NCI-H2029 (cell line): ENCODE data around the gene CENPU.
"Not testable (repeated sequence)": the region's sequence is repeated elsewhere in the genome, so short reads cannot be mapped to it uniquely, and the experiment has no call there.

ENCODE experiments used
- DNase-seq: peaks from one replicate; lab custom pipeline; 2025; lab: John Stamatoyannopoulos, UW

CENPU gene

DNA sequence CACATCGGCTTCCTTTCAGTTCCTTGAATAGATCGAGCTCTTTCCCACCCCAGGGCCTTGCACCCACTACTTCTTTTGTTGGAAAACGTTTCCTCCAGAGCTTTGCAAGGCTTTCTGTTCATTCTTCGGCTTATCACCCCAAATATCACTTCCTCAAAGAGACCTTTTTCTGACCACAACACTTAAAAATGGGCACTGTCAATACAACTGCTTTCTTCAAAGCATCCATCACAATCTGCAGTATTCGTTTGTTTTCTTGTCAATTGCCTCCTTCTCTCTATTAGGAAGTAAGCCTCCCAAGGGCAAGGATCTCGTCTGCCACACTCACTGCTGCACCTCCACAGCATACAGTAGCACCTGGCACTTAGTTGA lies 17.7 kb upstream of the CENPU start:
- DNase-seq: no peak

DNA sequence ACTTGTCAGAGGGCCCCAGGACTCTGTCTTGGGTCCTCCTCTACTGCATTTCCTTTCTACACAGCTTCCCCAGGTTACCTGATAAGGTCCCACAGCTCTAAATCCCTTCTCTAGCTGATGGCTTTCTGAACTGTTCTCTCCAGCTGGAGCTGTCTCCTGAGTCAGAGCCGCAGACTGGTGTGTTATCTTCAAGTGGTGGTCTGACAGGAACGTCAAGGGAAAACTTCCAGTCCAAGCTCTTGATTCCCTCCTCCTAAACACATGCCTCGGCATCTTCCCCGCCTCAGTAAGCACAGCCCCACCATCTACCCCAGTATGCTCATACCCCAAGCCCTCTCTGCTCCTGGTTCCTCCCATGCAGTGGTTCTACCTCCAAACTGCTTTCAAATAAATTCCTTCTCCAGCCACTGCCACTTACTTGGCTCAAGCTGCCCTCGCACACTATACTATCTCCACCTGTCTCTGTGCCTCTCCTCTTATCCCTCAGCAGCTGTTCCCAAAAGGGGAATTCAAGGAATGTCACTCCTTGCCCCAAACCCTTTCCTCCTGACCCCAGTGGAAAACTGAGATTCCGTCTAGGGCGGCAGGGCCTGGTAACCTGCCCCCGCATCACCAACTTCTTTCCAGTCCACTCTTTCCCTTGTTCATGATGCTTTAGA lies 17.2 kb upstream of the CENPU start:
- DNase-seq: no peak

DNA sequence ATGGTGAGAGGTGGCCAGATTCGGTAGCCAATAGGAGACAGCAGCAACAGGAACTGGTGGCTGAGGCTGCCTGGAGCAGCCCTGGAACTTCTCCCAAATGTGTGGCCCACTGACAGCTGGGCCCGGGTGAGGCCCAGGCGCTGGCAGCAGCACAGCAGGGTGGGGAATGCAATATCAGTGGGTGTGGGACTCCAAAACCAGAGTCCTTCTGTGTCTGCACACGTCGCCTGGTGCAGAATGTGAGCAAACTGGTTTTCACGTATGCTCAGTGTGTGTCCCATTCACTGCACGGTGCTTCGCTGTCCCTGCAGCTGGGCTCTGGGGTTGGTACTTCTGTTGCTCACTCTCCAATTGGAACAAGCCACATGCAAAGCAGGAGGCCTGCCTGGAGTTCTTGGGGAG lies 14.4 kb upstream of the CENPU start:
- DNase-seq: no peak

GRCh38 chr4:184747034-184747830 lies 13.3 kb upstream of the CENPU start:
- no peak for DNase-seq

- peak; percentile 23 for DNase-seq
Measured at GRCh38 chr4:184745831-184746795, 12.2 kb upstream of the CENPU start.

- no peak for DNase-seq
Measured at GRCh38 chr4:184744236-184744635, 10.3 kb upstream of the CENPU start.

DNA sequence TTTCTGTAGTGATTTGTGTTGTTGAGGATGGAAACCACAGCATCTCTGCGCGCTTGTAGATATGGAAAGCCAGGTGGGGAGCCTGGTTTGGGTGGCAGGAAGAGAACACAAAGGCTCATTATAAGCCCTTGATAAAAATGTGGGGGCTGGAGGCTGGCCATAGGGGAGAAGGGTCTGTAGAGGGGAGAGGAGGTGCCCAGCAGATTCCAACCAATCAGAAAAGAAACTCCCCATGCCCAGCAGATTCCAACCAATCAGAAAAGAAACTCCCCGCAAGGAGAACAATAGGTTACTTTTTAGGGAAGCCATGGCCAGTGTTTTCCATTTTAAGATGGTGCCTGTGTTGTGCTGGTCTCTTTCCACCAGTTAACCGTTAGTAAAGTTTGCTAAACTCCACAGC lies 9.8 kb upstream of the CENPU start:
- no peak for DNase-seq

GRCh38 chr4:184741651-184742050 lies 7.8 kb upstream of the CENPU start:
- not testable (repeated sequence) for DNase-seq

GRCh38 chr4:184740980-184741391 lies 7.1 kb upstream of the CENPU start:
- DNase-seq: no peak

DNA sequence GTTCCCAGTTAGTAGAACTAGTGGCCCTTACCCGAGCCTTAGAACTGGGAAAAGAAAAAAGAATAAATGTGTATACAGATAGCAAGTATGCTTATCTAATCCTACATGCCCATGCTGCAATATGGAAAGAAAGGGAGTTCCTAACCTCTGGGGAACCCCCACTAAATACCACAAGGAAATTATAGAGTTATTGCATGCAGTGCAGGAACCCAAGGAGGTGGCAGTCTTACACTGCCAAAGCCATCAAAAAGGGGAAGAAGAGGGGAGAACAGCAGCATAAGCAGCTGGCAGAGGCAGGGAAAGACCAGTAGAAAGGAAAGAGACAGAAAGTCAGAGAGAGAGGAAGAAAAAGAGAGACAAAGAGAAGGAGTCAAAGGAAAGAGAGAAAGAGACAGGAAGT lies 5.7 kb upstream of the CENPU start:
- DNase-seq: not testable (repeated sequence)

- no peak for DNase-seq
Measured at GRCh38 chr4:184734758-184735157, 862 bp upstream of the CENPU start.

DNA sequence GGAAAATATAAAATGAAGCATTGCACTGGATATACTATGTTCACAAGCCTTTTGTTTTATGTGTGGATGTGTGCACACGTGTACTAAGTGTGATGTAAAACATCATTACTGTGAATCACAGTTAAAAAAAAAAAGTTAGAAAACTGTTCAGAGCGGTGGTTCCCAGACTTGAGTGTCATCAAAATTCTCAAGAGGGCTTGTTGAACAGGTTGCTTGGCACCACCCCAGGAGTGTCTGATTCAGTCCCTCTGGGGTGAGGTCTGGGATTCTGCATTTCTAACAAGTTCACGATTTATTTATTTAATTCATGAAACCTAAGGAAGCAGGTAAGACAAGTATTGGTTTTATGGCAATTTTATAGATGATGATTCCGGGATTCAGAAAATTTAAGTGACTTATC lies 1.8 kb downstream of the CENPU start:
- peak; percentile 62 for DNase-seq

DNA sequence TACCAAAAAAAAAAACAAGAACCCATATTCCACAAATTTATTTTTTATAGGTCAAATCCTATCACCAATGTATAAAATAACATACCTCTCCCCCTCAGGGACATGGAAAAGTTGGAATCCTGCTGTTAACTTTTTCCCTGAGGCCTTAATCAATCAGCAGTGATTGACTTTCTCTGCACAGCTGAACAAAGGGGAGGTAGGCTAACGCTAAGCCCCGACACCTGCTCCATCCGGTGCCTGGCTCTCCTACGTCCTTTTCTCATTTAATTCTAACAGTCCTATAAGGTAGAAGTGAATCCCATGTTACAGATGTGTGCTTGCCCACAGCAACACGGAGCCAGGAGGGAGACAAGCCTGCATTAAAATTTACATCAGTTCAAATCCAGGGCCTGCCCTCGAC lies 2.8 kb downstream of the CENPU start:
- DNase-seq: no peak

DNA sequence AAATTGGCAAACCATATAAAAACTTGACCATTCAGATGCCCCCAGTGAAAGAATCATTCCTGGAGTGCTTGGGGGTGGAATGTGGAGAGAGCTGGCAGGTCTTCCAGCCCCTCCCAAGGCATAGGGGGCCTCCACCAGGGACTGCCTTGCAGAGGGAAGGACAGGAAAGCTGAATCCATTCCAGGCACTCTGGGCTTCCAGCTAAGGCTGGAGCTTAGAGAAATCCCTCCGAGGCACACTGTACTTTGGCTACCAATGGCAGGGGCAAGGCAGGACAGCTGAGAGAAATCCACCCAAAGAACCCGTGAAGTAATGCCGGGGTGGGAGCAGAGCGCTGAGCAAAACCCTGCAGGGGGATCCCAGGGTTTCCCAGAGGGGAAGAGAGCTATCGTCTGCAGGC lies 4.0 kb downstream of the CENPU start:
- no peak for DNase-seq

- DNase-seq: no peak
Measured at GRCh38 chr4:184728858-184729257, 5.0 kb downstream of the CENPU start.

DNA sequence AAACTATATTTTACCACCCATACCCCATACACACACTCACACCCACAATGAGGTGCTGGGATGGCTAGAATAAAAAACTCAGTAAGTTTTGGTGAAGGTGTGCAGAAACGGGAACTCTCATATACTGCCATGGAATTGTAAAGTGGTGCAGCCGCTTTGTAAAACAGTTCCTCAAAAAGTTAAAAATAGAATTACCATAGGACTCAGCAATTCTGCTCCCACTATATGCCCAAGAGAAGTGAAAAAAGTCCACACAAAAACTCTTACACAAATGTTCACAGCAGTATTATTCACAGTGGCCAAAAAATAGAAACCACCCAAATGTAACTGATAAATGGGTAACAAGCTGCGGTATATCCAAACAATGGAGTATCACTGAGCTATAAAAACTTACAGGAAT lies 6.5 kb downstream of the CENPU start:
- DNase-seq: no peak

DNA sequence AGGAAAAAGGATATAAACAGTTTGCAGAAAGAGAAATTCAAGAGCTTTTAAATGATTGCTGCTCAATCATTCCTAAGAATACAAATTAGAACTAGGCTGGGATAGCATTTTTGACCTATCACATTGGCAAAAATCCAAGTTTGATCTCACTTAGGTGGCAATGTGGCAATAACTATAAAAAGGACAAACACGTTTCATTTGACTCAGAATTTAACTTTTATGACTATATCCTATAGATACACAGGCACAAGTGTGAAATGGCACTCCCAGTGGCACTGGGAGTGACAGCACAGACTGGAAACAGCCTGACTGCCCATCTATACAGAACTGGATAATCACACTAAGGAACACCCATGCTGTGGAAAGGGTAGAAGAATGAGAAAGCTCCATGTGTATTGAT lies 11.1 kb downstream of the CENPU start:
- no peak for DNase-seq

GRCh38 chr4:184721254-184721653 lies 12.6 kb downstream of the CENPU start:
- no peak for DNase-seq

DNA sequence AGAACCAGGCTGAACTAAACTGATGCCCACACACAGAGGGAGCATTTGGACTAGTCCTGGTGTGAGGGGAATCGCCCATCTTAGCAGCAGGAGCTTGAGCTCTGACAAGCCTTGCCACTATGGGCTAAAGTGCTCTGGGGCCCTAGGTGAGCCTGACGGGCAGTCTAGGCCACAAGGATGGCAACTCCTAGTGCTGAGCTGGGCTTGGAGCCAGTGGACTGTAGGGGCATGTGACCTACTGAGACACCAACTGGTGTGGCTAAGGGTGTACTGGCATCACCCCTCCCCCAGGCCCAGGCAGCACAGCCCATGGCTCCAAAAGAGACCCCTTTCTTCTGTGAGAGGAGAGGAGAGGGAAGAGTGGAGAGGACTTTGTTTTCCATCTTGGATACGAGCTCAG lies 14.5 kb downstream of the CENPU start:
- DNase-seq: no peak

- DNase-seq: no peak
Measured at GRCh38 chr4:184715526-184715925, 18.4 kb downstream of the CENPU start.

GRCh38 chr4:184713887-184714286 lies 20.0 kb downstream of the CENPU start:
- no peak for DNase-seq

DNA sequence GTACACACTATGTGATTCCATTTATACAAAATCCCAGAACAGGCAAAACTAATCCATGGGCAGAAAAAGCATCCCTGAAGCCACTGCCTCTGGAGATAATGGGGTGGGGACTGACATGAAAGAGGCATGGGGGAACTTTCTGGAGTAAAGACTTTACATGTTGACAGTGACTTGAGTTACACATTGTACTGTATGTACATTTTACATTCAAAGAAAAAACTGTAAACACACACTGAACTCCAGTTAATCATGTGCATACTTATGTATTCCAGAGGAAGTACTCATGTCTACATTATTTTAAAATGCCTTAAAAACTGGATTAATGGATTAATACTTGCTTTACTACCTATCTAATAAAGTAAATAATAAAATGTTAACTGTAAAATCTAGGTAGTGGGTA lies 21.6 kb downstream of the CENPU start:
- no peak for DNase-seq

DNA sequence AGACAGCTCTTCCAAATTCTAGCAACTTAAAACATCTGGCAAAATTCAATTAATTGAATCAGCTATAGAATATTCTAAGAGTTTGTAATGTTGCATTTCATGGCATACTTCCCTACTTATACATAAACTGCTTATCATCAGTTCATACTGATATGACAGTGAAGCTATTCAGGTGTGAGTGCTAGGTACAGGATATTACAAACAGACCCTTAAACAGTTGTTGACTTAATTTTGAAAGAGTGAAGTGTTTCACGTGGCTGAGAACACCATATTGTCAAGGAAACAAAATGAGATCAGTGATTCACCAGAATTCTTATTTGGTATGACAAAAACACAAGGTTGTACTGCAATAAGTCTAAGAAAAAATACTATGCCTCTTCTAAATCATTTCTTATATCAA lies 27.4 kb downstream of the CENPU start:
- DNase-seq: no peak
